Breast epithelium (tissue), 4 donors: ENCODE results near the gene CD53. TPM values are rescaled to one million over a fixed set of nuclear protein-coding genes. Genes with fewer than 3 reads are reported as not detected.
A peak's percentile ranks its signal among the peaks of the same experiment; 100 is the strongest.

Experiments
- DNase-seq, 2 donors: peaks; one replicate each; pipeline ENCODE4 v3.0.0-alpha.2; 2019; ENCODE audit warnings: low spot score in 2 of 2
- H3K27ac ChIP-seq, 2 donors: fragments of 200-600 bp; sonication (generic) in 1 of 2; one replicate each; pipeline ENCODE4 v1.5.1; 2016 to 2019; ENCODE audit warnings: mild to moderate bottlenecking in 1 of 2
- H3K27me3 ChIP-seq, 2 donors: fragments of 200-600 bp; sonication (generic) in 1 of 2; one replicate each; pipeline versions ENCODE4 v1.5.1 to v1.6.0; 2017 to 2019; ENCODE audit warnings: control low read depth in 1 of 2, mild to moderate bottlenecking in 1 of 2
- H3K36me3 ChIP-seq: fragments of 200-600 bp; one replicate; pipeline ENCODE4 v1.5.1; 2019
- H3K4me1 ChIP-seq, 2 donors: fragments of 200-600 bp; sonication (generic); one replicate each; pipeline ENCODE4 v1.5.1; 2016 to 2019; ENCODE audit warnings: control low read depth in 1 of 2
- H3K4me3 ChIP-seq, 3 donors: fragments of 200-600 bp; sonication (generic); 1 replicate in 2 of 3; 2 replicates in 1 of 3; pipeline ENCODE4 v1.5.1; 2016 to 2019; ENCODE audit warnings: mild to moderate bottlenecking in 3 of 3, moderate library complexity in 2 of 3
- H3K9me3 ChIP-seq, 2 donors: fragments of 200-600 bp; sonication (generic) in 1 of 2; one replicate each; pipeline ENCODE4 v1.5.1; 2016 to 2019; ENCODE audit warnings: control low read depth in 1 of 2
- POLR2A ChIP-seq: fragments of 450-650 bp; IDR thresholded peaks from one replicate; pipeline ENCODE4 v1.6.1; 2016; ENCODE audit warnings: antibody characterized with exemption, mild to moderate bottlenecking, moderate library complexity
- POLR2AphosphoS5 ChIP-seq, 3 donors: sonication (generic); formaldehyde crosslinking; IDR thresholded peaks; one replicate each; pipeline ENCODE4 v1.6.1; 2017; ENCODE audit warnings: antibody characterized with exemption in 3 of 3
- intact Hi-C: fragments of 100-400 bp; cut with DNase I; formaldehyde crosslinking; loops from one replicate; pipeline ENCODE4 v1.15.1; 2023; ENCODE audit warnings: low total_unique reads
- total RNA-seq, 3 donors: library from RNA; depleted of rRNA; stranded (reverse); fragments of >200 nt; gene quantifications; one replicate each; pipeline ENCODE4 v1.1.0, GENCODE V29; 2016
- TF ChIP-seq, protein P1 (sequence below), 3 donors: fragments of 450-650 bp; IDR thresholded peaks; one replicate each; pipeline ENCODE4 v1.5.1; 2016 to 2017; ENCODE audit warnings: antibody characterized with exemption in 3 of 3, mild to moderate bottlenecking in 3 of 3, moderate library complexity in 3 of 3

Gene CD53
- total RNA-seq, 3 donors from 2014 or later = 36.1 to 72.6 (median 50.2) TPM

GRCh38 chr1:110872366-110872744 lies 593 bp upstream of the CD53 start:
- TF ChIP-seq POLR2A = no peak
- no peak for TF ChIP-seq POLR2AphosphoS5 (IDR thresholded peaks at IDR 0.05)
- TF ChIP-seq, protein P1, sequence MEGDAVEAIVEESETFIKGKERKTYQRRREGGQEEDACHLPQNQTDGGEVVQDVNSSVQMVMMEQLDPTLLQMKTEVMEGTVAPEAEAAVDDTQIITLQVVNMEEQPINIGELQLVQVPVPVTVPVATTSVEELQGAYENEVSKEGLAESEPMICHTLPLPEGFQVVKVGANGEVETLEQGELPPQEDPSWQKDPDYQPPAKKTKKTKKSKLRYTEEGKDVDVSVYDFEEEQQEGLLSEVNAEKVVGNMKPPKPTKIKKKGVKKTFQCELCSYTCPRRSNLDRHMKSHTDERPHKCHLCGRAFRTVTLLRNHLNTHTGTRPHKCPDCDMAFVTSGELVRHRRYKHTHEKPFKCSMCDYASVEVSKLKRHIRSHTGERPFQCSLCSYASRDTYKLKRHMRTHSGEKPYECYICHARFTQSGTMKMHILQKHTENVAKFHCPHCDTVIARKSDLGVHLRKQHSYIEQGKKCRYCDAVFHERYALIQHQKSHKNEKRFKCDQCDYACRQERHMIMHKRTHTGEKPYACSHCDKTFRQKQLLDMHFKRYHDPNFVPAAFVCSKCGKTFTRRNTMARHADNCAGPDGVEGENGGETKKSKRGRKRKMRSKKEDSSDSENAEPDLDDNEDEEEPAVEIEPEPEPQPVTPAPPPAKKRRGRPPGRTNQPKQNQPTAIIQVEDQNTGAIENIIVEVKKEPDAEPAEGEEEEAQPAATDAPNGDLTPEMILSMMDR (IDR thresholded peaks at IDR 0.05) = no peak
- Histone ChIP-seq H3K27ac (peak overlapping the region in 1 of 2 donors; percentile 28), H3K36me3 (no peaks in the 10 kb centered on the region), H3K27me3 (no peaks in the 10 kb centered on the region), H3K4me3 (no peak overlapping the region), H3K9me3 (peaks cover 0 to 4% of the 10 kb centered on the region in 2 donors), H3K4me1 (no peaks in the 10 kb centered on the region)
- intact Hi-C loops = no loop called here
- no peak for DNase-seq

- Histone ChIP-seq H3K4me1 (no peaks in the 10 kb centered on the region), H3K36me3 (no peaks in the 10 kb centered on the region), H3K9me3 (no peaks in the 10 kb centered on the region), H3K27me3 (no peaks in the 10 kb centered on the region), H3K27ac (no peak overlapping the region), H3K4me3 (peak overlapping the region; percentile 20 to 33 (median 22))
- no peak for DNase-seq
- no peak for TF ChIP-seq POLR2AphosphoS5 (IDR thresholded peaks at IDR 0.05)
- TF ChIP-seq, protein P1 (IDR thresholded peaks at IDR 0.05) = no peak
- no peak for TF ChIP-seq POLR2A
- intact Hi-C loops = no loop called here
Measured at GRCh38 chr1:110873856-110874255, 908 bp downstream of the CD53 start.

DNA sequence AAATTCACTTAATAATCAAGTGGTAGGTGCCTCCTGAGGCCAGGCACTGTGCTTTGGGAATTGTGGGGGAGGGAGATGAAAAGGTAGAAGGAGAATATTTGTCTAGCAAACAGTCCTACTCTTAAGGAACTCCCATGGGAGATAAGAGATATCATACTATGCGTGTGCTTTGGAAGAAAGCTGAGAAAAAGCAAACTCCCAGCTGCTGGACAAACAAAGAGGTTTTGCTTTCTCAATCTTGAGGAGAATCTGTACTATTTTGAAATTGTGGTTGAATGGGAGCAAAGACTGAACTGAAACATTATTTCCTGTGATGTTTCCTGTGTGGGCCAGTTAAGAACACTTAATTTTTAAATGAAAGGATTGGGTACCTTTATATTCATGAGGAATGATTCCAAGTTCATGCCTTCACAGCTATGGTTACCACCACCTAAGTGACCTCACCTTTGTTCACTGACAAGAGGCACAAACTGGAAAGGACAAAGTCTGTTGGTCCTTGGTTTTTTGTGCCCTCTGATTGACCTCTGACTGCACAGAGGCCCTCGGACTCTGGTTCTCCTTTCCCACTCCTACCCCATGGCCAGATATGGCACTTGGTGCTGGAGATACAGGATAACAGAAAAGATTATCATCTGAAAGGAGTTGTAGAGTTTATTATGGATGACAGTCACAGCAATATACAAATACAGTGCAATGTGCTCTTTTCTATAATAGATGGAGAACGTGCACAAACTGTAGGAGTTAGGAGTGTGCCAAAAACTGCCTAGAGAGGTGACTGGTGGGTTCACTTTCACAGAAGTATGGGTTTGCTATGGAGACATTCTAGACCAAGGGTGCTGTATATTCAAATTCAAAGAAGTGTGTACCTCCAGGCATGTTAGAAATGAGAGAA lies 1.6 kb downstream of the CD53 start:
- H3K4me3 ChIP-seq = peak overlapping the region; percentile 22 to 36 (median 33)
- intact Hi-C loops = no loop called here
- H3K4me1 ChIP-seq = no peaks in the 10 kb centered on the region
- no peak for DNase-seq
- TF ChIP-seq, protein P1 (IDR thresholded peaks at IDR 0.05) = no peak
- no peak for TF ChIP-seq POLR2AphosphoS5 (IDR thresholded peaks at IDR 0.05)
- no peak for TF ChIP-seq POLR2A
- H3K9me3 ChIP-seq = no peaks in the 10 kb centered on the region
- H3K36me3 ChIP-seq = no peaks in the 10 kb centered on the region
- H3K27ac ChIP-seq = peak overlapping the region in 1 of 2 donors; percentile 33
- H3K27me3 ChIP-seq = no peaks in the 10 kb centered on the region

- intact Hi-C loops = no loop called here
- H3K9me3 ChIP-seq = no peaks in the 10 kb centered on the region
- peak overlapping the region; percentile 22 to 36 (median 33) for H3K4me3 ChIP-seq
- TF ChIP-seq, protein P1 (IDR thresholded peaks at IDR 0.05) = no peak
- TF ChIP-seq POLR2AphosphoS5 (IDR thresholded peaks at IDR 0.05) (no peak), POLR2A (no peak)
- H3K27me3 ChIP-seq = no peaks in the 10 kb centered on the region
- peak overlapping the region in 1 of 2 donors; percentile 33 for H3K27ac ChIP-seq
- H3K36me3 ChIP-seq = no peaks in the 10 kb centered on the region
- no peak for DNase-seq
- no peaks in the 10 kb centered on the region for H3K4me1 ChIP-seq
Measured at GRCh38 chr1:110875216-110875731, 2.3 kb downstream of the CD53 start.

DNA sequence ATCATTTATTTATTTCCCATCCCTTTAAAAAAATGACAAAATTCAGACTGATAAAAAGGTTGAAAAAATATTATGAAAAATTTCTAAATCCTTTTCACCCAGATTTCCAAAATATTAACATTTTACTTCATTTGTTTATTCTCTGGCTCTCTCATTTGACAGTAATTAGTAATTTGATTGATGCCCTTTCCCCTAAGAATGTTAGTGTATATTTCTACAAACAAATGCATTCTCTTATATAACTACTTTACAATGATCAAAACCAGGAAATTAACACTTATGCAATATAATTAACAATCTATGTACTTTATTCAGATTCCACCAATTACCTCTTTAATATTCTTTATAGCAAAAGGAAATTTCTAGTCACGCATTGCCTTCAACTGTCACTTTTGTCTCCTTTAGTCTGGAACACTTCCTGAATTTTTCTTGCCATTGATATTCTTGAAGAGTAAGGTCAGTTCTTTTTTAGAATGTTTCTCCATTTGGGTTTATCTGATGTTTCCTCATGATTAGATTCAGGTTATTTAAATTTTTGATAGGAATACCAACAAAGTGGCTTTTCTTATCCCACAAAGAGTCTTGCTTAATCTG lies 3.9 kb downstream of the CD53 start:
- no peak for TF ChIP-seq POLR2A
- TF ChIP-seq, protein P1 (IDR thresholded peaks at IDR 0.05) = no peak
- TF ChIP-seq POLR2AphosphoS5 (IDR thresholded peaks at IDR 0.05) = no peak
- no peak overlapping the region for H3K4me3 ChIP-seq
- intact Hi-C loops = no loop called here
- DNase-seq = no peak
- no peaks in the 10 kb centered on the region for H3K9me3 ChIP-seq
- H3K27ac ChIP-seq = no peak overlapping the region
- H3K27me3 ChIP-seq = no peaks in the 10 kb centered on the region
- no peaks in the 10 kb centered on the region for H3K4me1 ChIP-seq
- no peaks in the 10 kb centered on the region for H3K36me3 ChIP-seq
